Liver (tissue), 9 donors: Measurements from ENCODE around the gene KSR1. TPM values are rescaled to one million over a fixed set of nuclear protein-coding genes. Genes with fewer than 3 reads are reported as not detected.

Experiments used
- DNase-seq: peaks from one replicate; pipeline ENCODE4 v3.0.0-alpha.2; 2017; ENCODE audit warnings: low spot score
- H3K27ac ChIP-seq, 2 donors: one replicate each; pipeline ENCODE4 v1.7.0; 2013; ENCODE audit warnings: inconsistent platforms in 2 of 2, low read length in 2 of 2, control low read depth in 1 of 2, low read depth in 1 of 2, mild to moderate bottlenecking in 1 of 2
- H3K27me3 ChIP-seq, 4 donors: one replicate each; pipeline versions ENCODE4 v1.6.1 to v1.7.0; 2013; ENCODE audit warnings: low read length in 3 of 4, inconsistent platforms in 1 of 4, mild to moderate bottlenecking in 1 of 4, moderate library complexity in 1 of 4; ENCODE audit not compliant: control insufficient read depth in 4 of 4, insufficient read depth in 4 of 4
- H3K36me3 ChIP-seq, 4 donors: one replicate each; pipeline versions ENCODE4 v1.6.1 to v1.7.0; 2013; ENCODE audit warnings: low read length in 3 of 4, mild to moderate bottlenecking in 3 of 4, low read depth in 1 of 4, moderate library complexity in 1 of 4; ENCODE audit not compliant: control insufficient read depth in 4 of 4, insufficient read depth in 3 of 4
- H3K4me1 ChIP-seq, 4 donors: one replicate each; pipeline versions ENCODE4 v1.6.1 to v1.7.0; 2013; ENCODE audit warnings: low read length in 3 of 4, mild to moderate bottlenecking in 3 of 4, moderate library complexity in 1 of 4; ENCODE audit not compliant: control insufficient read depth in 4 of 4, insufficient read depth in 4 of 4
- H3K4me3 ChIP-seq, 3 donors: one replicate each; pipeline versions ENCODE4 v1.6.1 to v1.7.0; 2013; ENCODE audit warnings: low read length in 3 of 3, control low read depth in 1 of 3, low read depth in 1 of 3, mild to moderate bottlenecking in 1 of 3
- H3K9ac ChIP-seq, 2 donors: one replicate each; pipeline ENCODE4 v1.7.0; 2013; ENCODE audit warnings: low read length in 2 of 2, mild to moderate bottlenecking in 2 of 2, moderate library complexity in 2 of 2, control low read depth in 1 of 2, low read depth in 1 of 2
- H3K9me3 ChIP-seq, 4 donors: one replicate each; pipeline versions ENCODE4 v1.6.1 to v1.7.0; 2013; ENCODE audit warnings: low read length in 3 of 4; ENCODE audit not compliant: control insufficient read depth in 4 of 4
- ATF3 ChIP-seq: IDR thresholded peaks from 2 replicates; pipeline ENCODE4 v1.6.1; 2016; ENCODE audit warnings: antibody characterized with exemption
- CTCF ChIP-seq: fragments of 150-350 bp; IDR thresholded peaks from 2 replicates; pipeline ENCODE4 v1.5.1; 2017; ENCODE audit warnings: improper control_type of control experiment, low read depth, low read length; ENCODE audit not compliant: missing input control
- EGR1 ChIP-seq, 2 donors: IDR thresholded peaks; 2 replicates each; pipeline ENCODE4 v1.6.1; 2016 to 2018; ENCODE audit warnings: antibody characterized with exemption in 2 of 2, low read depth in 2 of 2
- FOXA1 ChIP-seq: IDR thresholded peaks from 2 replicates; pipeline ENCODE4 v1.6.1; 2016; ENCODE audit warnings: antibody characterized with exemption
- FOXA2 ChIP-seq: IDR thresholded peaks from 2 replicates; pipeline ENCODE4 v1.6.1; 2016; ENCODE audit warnings: antibody characterized with exemption
- GABPA ChIP-seq, 2 donors: IDR thresholded peaks in 1 of 2; conservative IDR thresholded peaks in 1 of 2; 2 replicates each; pipeline ENCODE4 v1.6.1; 2016; ENCODE audit warnings: antibody characterized with exemption in 2 of 2, mild to moderate bottlenecking in 1 of 2, moderate library complexity in 1 of 2
- HNF4A ChIP-seq, 2 donors: conservative IDR thresholded peaks; 2 replicates each; pipeline ENCODE4 v1.6.1; 2016; ENCODE audit warnings: antibody characterized with exemption in 2 of 2, mild to moderate bottlenecking in 2 of 2
- HNF4G ChIP-seq: IDR thresholded peaks from 2 replicates; pipeline ENCODE4 v1.6.1; 2016; ENCODE audit warnings: antibody characterized with exemption
- JUND ChIP-seq, 2 donors: IDR thresholded peaks; 2 replicates each; pipeline ENCODE4 v1.6.1; 2016; ENCODE audit warnings: antibody characterized with exemption in 2 of 2
- MAX ChIP-seq: IDR thresholded peaks from 2 replicates; pipeline ENCODE4 v1.6.1; 2016; ENCODE audit warnings: antibody characterized with exemption
- NR2F2 ChIP-seq: IDR thresholded peaks from 2 replicates; pipeline ENCODE4 v1.6.1; 2016; ENCODE audit warnings: antibody characterized with exemption
- RAD21 ChIP-seq, 2 donors: IDR thresholded peaks; 2 replicates each; pipeline ENCODE4 v1.6.1; 2016; ENCODE audit warnings: antibody characterized with exemption in 2 of 2, mild to moderate bottlenecking in 2 of 2
- REST ChIP-seq: IDR thresholded peaks from 2 replicates; pipeline ENCODE4 v1.6.1; 2016; ENCODE audit warnings: antibody characterized with exemption, mild to moderate bottlenecking
- RXRA ChIP-seq, 2 donors: IDR thresholded peaks; 2 replicates each; pipeline ENCODE4 v1.6.1; 2017 to 2018; ENCODE audit warnings: antibody characterized with exemption in 2 of 2, mild to moderate bottlenecking in 1 of 2
- SP1 ChIP-seq: IDR thresholded peaks from 2 replicates; pipeline ENCODE4 v1.6.1; 2018; ENCODE audit warnings: antibody characterized with exemption, mild to moderate bottlenecking
- TAF1 ChIP-seq: conservative IDR thresholded peaks from 2 replicates; pipeline ENCODE4 v1.6.1; 2016; ENCODE audit warnings: antibody characterized with exemption, mild to moderate bottlenecking
- YY1 ChIP-seq: IDR thresholded peaks from 2 replicates; pipeline ENCODE4 v1.6.1; 2016; ENCODE audit warnings: antibody characterized with exemption, mild to moderate bottlenecking
- WGBS: extraction: QIAGEN DNeasy Blood & Tissue Kit; methylation state at CpG from one replicate; pipeline ENCODE4 v1.1.7; 2013; 5-methylcytosine and 5-hydroxymethylcytosine counted together
- polyA plus RNA-seq, 2 donors: library from polyadenylated mRNA; stranded (reverse) in 1 of 2; unstranded in 1 of 2; fragments of 200-250 nt in 1 of 2; fragments of >200 nt in 1 of 2; fragmentation: Nextera tagmentation in 1 of 2; extraction: Ambion mirVana in 1 of 2; gene quantifications; one replicate each; pipeline versions ENCODE4 v1.2.1 to v1.2.3, GENCODE V29; 2013 to 2015
- total RNA-seq, 2 donors: library from RNA; depleted of rRNA; stranded (reverse); fragments of >200 nt; gene quantifications; one replicate each; pipeline ENCODE4 v1.2.3, GENCODE V29; 2014
- donor health status: healthy.
- donor health status: healthy.
- donor health status: healthy.
- donor health status: healthy.
- donor health status: healthy.

KSR1 gene
- total and polyA plus RNA-seq, 4 donors: 1.2 to 9.0 (median 4.1) TPM

DNA sequence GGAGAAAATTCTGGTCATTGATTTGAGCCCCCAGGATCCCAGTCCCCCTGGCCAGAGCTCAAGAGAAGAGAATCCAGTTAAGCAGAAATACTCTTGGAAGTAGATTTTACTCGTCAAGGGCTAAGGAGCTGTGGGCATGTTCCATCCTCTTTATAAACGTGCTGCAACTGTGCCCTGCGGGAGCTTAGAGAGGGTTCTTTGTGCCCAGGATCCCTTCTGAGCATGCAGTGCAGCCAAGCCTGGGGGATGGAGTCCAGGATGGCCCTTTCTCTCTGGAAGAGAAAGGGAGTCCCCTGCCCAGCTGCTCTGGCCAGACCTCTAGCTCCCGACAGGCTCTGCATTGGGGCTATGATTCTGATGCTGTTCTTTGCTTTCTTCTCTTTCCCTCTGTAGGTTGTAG lies 165.3 kb downstream of the KSR1 start:
- Histone ChIP-seq H3K27ac (no peak overlapping the region), H3K9me3 (no peaks in the 10 kb centered on the region), H3K9ac (no peak overlapping the region), H3K36me3 (peaks cover 0 to 37% (median 14%) of the 10 kb centered on the region in 4 donors), H3K27me3 (no peaks in the 10 kb centered on the region), H3K4me1 (no peaks in the 10 kb centered on the region), H3K4me3 (no peak overlapping the region)
- DNase-seq: no peak
- TF ChIP-seq FOXA1 (no peak), RAD21 (IDR thresholded peaks at IDR 0.05) (no peak), GABPA (IDR thresholded peaks at IDR 0.05 in 1 of 2, conservative IDR thresholded peaks at IDR 0.05 in 1 of 2) (no peak), FOXA2 (no peak), ATF3 (no peak), NR2F2 (no peak), REST (no peak)
- WGBS: 94% methylated on average over 4 of the region's 4 CpGs

GRCh38 chr17:27621942-27622559 lies 165.8 kb downstream of the KSR1 start:
- Histone ChIP-seq H3K27me3 (no peaks in the 10 kb centered on the region), H3K27ac (no peak overlapping the region), H3K4me3 (no peak overlapping the region), H3K9me3 (no peaks in the 10 kb centered on the region), H3K36me3 (peaks cover 0 to 33% (median 14%) of the 10 kb centered on the region in 4 donors), H3K9ac (no peak overlapping the region), H3K4me1 (no peaks in the 10 kb centered on the region)
- no peak for TF ChIP-seq FOXA1
- TF ChIP-seq NR2F2: no peak
- no peak for TF ChIP-seq HNF4G
- no peak for DNase-seq
- WGBS: 87% methylated on average over 10 of the region's 10 CpGs

- H3K9ac ChIP-seq: no peak overlapping the region
- no peak overlapping the region for H3K27ac ChIP-seq
- H3K36me3 ChIP-seq: peaks cover 0 to 26% (median 11%) of the 10 kb centered on the region in 4 donors
- 93% methylated on average over 4 of the region's 4 CpGs for WGBS
- H3K9me3 ChIP-seq: no peaks in the 10 kb centered on the region
- no peak for DNase-seq
- H3K4me3 ChIP-seq: no peak overlapping the region
- no peaks in the 10 kb centered on the region for H3K27me3 ChIP-seq
- no peaks in the 10 kb centered on the region for H3K4me1 ChIP-seq
- TF ChIP-seq RXRA (IDR thresholded peaks at IDR 0.05) (no peak), FOXA2 (no peak), FOXA1 (no peak), SP1 (no peak), EGR1 (IDR thresholded peaks at IDR 0.05; ENCODE audit: low read depth in 2 of 2) (no peak), MAX (no peak), REST (no peak), JUND (IDR thresholded peaks at IDR 0.05) (no peak), RAD21 (IDR thresholded peaks at IDR 0.05) (no peak), YY1 (no peak), TAF1 (no peak), ATF3 (no peak), GABPA (IDR thresholded peaks at IDR 0.05 in 1 of 2, conservative IDR thresholded peaks at IDR 0.05 in 1 of 2) (no peak), NR2F2 (no peak), CTCF (no peak), HNF4G (no peak), HNF4A (conservative IDR thresholded peaks at IDR 0.05) (no peak)
These were observed 166.7 kb downstream of the KSR1 start for GRCh38 chr17:27622986-27623385.
